Left ventricle myocardium inferior (tissue), 1 donor: ENCODE data around the gene ASTN2. TPM values are rescaled to one million over a fixed set of nuclear protein-coding genes. Genes with fewer than 3 reads are reported as not detected.

Experiments used
- DNase-seq: peaks from one replicate; pipeline ENCODE4 v3.0.0-alpha.2; 2020
- H3K27ac ChIP-seq: fragments of 200-600 bp; replicated peaks from 2 replicates; pipeline ENCODE4 v1.8.0; 2021
- H3K27me3 ChIP-seq: fragments of 200-600 bp; 2 replicates; pipeline ENCODE4 v1.8.0; 2021; ENCODE audit warnings: low read depth
- H3K36me3 ChIP-seq: fragments of 200-600 bp; 2 replicates; pipeline ENCODE4 v1.8.0; 2021
- H3K4me1 ChIP-seq: fragments of 200-600 bp; 2 replicates; pipeline ENCODE4 v1.8.0; 2021
- H3K4me3 ChIP-seq: fragments of 200-600 bp; 2 replicates; pipeline ENCODE4 v1.8.0; 2021; ENCODE audit warnings: mild to moderate bottlenecking, moderate library complexity
- H3K9me3 ChIP-seq: fragments of 200-600 bp; replicated peaks from 2 replicates; pipeline ENCODE4 v1.8.0; 2021
- CTCF ChIP-seq: fragments of 200-600 bp; IDR thresholded peaks from 2 replicates; pipeline ENCODE4 v1.8.0; 2021; ENCODE audit warnings: antibody characterized with exemption, mild to moderate bottlenecking, borderline replicate concordance
- intact Hi-C: fragments of 100-400 bp; cut with micrococcal nuclease; formaldehyde crosslinking; loops from one replicate; pipeline ENCODE4 v1.11.0; 2022
- total RNA-seq: library from RNA; stranded (reverse); fragmentation: NEBNext Ultra II Directional; extraction: Animal tissue kit (Norgen Biotek cat#: 25700); gene quantifications from one replicate; pipeline ENCODE4 v1.2.1, GENCODE V29; 2021
- donor health status: DM: no; HTN: yes; CAD: no; lungs with severe emphysema.

The ASTN2 gene
- total RNA-seq, 1 donor from 2014 or later: 6.1 TPM

- peaks cover 8% of the 10 kb centered on the region for H3K27me3 ChIP-seq
Observed at GRCh38 chr9:117354244-117354847, 60.5 kb downstream of the ASTN2 start.

GRCh38 chr9:117344892-117345660, 69.8 kb downstream of the ASTN2 start:
- Histone ChIP-seq H3K9me3 (peaks cover 5% of the 10 kb centered on the region), H3K4me3 (no peak overlapping the region), H3K36me3 (no peaks in the 10 kb centered on the region), H3K27ac (no peak overlapping the region), H3K27me3 (no peaks in the 10 kb centered on the region), H3K4me1 (no peaks in the 10 kb centered on the region)
- no peak for TF ChIP-seq CTCF
- DNase-seq: no peak
- intact Hi-C loops: no loop called here

More at GRCh38 chr9:117354244-117354847, 60.5 kb downstream of the ASTN2 start:
- Histone ChIP-seq H3K4me3 (no peak overlapping the region), H3K36me3 (no peaks in the 10 kb centered on the region), H3K9me3 (no peaks in the 10 kb centered on the region), H3K4me1 (no peaks in the 10 kb centered on the region), H3K27ac (no peak overlapping the region)
- TF ChIP-seq CTCF: no peak
- DNase-seq: no peak
- intact Hi-C loops: no loop called here

GRCh38 chr9:117343427-117343826, 71.4 kb downstream of the ASTN2 start:
- Histone ChIP-seq H3K36me3 (no peaks in the 10 kb centered on the region), H3K4me1 (no peaks in the 10 kb centered on the region), H3K4me3 (no peak overlapping the region), H3K27me3 (peaks cover 4% of the 10 kb centered on the region), H3K9me3 (peaks cover 5% of the 10 kb centered on the region), H3K27ac (no peak overlapping the region)
- intact Hi-C loops: no loop called here
- no peak for TF ChIP-seq CTCF
- DNase-seq: no peak

- no peak overlapping the region for H3K4me3 ChIP-seq
- peaks cover 5% of the 10 kb centered on the region for H3K9me3 ChIP-seq
- no peak for TF ChIP-seq CTCF
- intact Hi-C loops: no loop called here
- no peaks in the 10 kb centered on the region for H3K4me1 ChIP-seq
- no peak overlapping the region for H3K27ac ChIP-seq
- peaks cover 4% of the 10 kb centered on the region for H3K27me3 ChIP-seq
- DNase-seq: no peak
- no peaks in the 10 kb centered on the region for H3K36me3 ChIP-seq
Observed at GRCh38 chr9:117341151-117341550, 73.7 kb downstream of the ASTN2 start.

GRCh38 chr9:117340422-117340821, 74.4 kb downstream of the ASTN2 start:
- no peak for DNase-seq
- peaks cover 5% of the 10 kb centered on the region for H3K9me3 ChIP-seq
- intact Hi-C loops: no loop called here
- no peak for TF ChIP-seq CTCF
- no peaks in the 10 kb centered on the region for H3K36me3 ChIP-seq
- no peak overlapping the region for H3K4me3 ChIP-seq
- H3K27ac ChIP-seq: no peak overlapping the region
- peaks cover 4% of the 10 kb centered on the region for H3K27me3 ChIP-seq
- H3K4me1 ChIP-seq: no peaks in the 10 kb centered on the region
